Cardiac fibroblast (primary cell): ENCODE data around the gene MMP27.
"Not testable (repeated sequence)": the region's sequence is repeated elsewhere in the genome, so short reads cannot be mapped to it uniquely, and the experiment has no call there.

Source experiments
- DNase-seq, 2 donors: peaks; one replicate each; pipeline versions ENCODE4 v3.0.0 to v3.0.0-alpha.2; 2010; ENCODE audit warnings: low read depth in 2 of 2
- H3K4me3 ChIP-seq, 2 donors: replicated peaks in 1 of 2; 1 replicate in 1 of 2; 2 replicates in 1 of 2; pipeline ENCODE4 v1.5.1; 2011; ENCODE audit warnings: low read depth in 2 of 2, low read length in 2 of 2, mild to moderate bottlenecking in 2 of 2, moderate library complexity in 1 of 2
- CTCF ChIP-seq: IDR thresholded peaks from one replicate; pipeline ENCODE4 v1.5.1; 2011; ENCODE audit warnings: low read depth, mild to moderate bottlenecking, low read length, inconsistent platforms

The MMP27 gene

GRCh38 chr11:102705626-102706025, at the start of gene MMP27:
Gene MMP27, minus strand, starts transcription at chr11:102705769. Its CDS starts 55 bp downstream, at chr11:102705714.
- H3K4me3 ChIP-seq, result no peak within 1 kb of the TSS
- TF ChIP-seq CTCF, result no peak
- no peak for DNase-seq

GRCh38 chr11:102753267-102753666, 47.7 kb upstream of the MMP27 start:
- no peak for DNase-seq
- TF ChIP-seq CTCF, result no peak
- H3K4me3 ChIP-seq, result no peak overlapping the region

GRCh38 chr11:102751673-102752072, 46.1 kb upstream of the MMP27 start:
- no peak for TF ChIP-seq CTCF
- no peak overlapping the region for H3K4me3 ChIP-seq
- no peak for DNase-seq

GRCh38 chr11:102749101-102749722, 43.6 kb upstream of the MMP27 start:
- H3K4me3 ChIP-seq, result no peak overlapping the region
- TF ChIP-seq CTCF, result no peak
- no peak for DNase-seq

GRCh38 chr11:102746746-102747578, 41.4 kb upstream of the MMP27 start:
- H3K4me3 ChIP-seq, DNase-seq: not testable (repeated sequence)

GRCh38 chr11:102734650-102735049, 29.1 kb upstream of the MMP27 start:
- no peak overlapping the region for H3K4me3 ChIP-seq
- no peak for DNase-seq
- TF ChIP-seq CTCF, result no peak

GRCh38 chr11:102733232-102733875, 27.8 kb upstream of the MMP27 start:
- TF ChIP-seq CTCF, result peak; percentile 92
- DNase-seq, result peak; percentile 39 to 68

GRCh38 chr11:102730944-102731343, 25.4 kb upstream of the MMP27 start:
- H3K4me3 ChIP-seq, DNase-seq: not testable (repeated sequence)

More at GRCh38 chr11:102733232-102733875, 27.8 kb upstream of the MMP27 start:
- H3K4me3 ChIP-seq, result no peak overlapping the region
